GM21390 (cell line): ENCODE results near the gene JAZF1.
"Not testable (repeated sequence)": the region's sequence is repeated elsewhere in the genome, so short reads cannot be mapped to it uniquely, and the experiment has no call there.

ENCODE experiments used
- ATAC-seq: cut with Tn5 transposase; IDR thresholded peaks from one replicate; pipeline ENCODE4 v1.9.1; 2021; ENCODE audit not compliant: unreplicated experiment

Gene JAZF1

DNA sequence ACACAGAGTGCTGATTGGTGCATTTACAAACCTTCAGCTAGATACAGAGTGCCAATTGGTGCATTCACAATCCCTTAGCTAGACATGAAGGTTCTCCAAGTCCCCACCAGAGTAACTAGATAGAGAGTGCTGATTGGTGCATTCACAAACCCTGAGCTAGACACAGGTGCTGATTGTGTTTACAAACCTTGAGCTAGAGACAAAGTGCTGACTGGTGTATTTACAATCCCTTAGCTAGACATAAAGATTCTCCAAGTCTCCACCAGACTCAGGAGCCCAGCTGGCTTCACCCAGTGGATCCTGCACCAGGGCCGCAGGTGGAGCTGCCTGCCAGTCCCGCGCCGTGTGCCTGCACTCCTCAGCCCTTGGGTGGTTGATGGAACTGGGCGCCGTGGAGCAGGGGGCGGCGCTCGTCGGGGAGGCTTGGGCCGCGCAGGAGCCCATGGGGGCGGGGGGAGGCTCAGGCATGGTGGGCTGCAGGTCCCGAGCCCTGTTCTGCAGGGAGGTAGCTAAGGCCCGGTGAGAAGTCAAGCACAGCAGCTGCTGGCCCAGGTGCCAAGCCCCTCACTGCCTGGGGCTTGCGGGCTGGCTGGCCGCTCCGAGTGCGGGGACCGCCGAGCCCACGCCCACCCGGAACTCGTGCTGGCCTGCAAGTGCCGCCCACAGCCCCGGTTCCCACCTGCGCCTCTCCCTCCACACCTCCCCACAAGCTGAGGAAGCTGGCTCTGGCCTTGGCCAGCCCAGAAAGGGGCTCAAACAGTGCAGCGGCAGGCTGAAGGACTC is 323.7 kb downstream of the JAZF1 start:
- ATAC-seq = not testable (repeated sequence)

DNA sequence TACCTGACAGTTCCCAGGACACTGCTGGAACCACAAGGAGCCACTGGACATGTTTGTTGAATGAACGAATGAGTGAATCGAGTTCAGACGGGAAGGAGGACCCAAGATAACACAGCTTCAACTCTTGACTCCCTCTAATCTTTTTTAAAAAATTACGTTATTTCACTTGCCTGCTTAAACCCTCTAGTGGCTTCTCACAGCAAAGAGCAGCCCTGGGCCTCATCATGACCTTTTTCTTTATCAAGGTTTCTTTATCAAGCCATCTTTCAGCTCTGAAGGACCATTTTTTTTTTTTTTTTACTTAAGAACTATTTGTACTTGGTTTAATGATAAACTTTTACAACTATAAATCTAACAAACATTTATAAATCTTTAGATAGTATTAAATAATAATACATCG is 330.1 kb downstream of the JAZF1 start:
- no peak for ATAC-seq

DNA sequence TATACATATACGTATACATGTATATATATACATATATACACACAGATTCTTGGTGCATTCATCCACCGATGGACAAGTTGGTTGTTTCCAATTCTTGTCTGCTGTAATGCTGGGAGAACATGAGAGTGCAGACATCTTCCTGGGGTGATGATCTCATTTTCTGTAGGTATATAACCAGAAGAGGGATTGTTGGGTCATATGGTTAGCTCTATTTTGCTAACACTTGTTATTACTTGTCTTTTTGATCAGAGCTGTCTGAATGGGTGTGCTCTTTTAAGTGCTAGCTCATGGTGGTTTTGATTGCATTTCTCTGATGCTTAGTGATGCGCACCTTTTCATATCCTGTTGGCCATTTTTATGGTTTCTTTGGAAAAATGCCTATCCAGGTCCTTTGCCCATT is 334.2 kb downstream of the JAZF1 start:
- ATAC-seq = no peak

DNA sequence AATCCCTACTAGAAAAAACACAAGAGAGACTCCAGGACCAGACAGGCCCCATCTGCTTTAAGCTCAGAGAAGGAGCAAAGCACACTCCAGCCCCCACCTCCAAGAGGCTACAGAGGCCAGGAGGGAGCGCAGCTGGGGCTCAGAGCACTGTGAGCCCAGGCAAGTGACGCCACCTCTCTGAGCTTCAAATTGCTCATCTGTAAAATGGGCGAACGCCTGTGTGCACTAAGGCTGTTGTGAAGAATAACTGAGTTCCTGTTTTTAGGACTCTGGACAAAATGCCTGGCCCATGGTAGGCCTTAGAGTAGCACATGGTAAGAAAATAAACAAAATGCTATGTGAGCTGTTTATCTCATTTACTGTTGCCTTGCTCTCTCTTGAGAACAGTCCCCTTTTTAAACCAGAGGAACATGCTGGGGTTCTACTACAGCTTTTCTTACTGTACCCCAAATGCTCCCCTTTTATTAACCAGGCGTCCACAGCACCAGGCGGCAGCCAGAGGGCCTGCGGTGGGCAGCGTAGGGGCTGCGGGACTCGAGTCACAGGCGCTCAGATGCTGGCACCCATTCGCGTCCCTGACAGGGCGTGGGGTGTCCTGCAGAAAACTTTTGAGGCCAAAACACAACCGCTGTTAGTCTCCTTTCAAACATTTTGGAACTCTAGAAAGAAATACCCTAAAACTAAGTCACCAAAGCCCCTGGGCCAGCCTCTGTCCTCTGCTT is 336.9 kb downstream of the JAZF1 start:
- ATAC-seq = no peak

DNA sequence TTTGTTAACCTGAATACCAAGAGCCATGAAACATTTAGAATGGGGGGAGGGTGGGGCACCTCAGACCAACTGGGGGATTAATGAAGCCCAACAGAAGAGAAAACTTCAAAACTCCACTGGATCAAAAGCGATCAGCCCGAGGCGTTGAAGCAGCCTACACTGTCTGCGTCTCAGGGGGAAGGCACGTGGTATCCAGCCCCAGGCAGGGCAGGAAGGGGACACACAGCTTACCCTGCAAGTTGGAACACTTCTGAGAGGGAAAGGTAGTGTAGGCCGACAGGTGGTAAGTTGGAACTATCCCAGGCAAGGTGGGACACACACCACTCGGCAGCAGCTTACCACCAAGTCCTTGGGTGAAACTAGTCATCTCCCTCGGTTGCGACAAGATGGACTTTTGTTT is 337.7 kb downstream of the JAZF1 start:
- ATAC-seq = no peak

DNA sequence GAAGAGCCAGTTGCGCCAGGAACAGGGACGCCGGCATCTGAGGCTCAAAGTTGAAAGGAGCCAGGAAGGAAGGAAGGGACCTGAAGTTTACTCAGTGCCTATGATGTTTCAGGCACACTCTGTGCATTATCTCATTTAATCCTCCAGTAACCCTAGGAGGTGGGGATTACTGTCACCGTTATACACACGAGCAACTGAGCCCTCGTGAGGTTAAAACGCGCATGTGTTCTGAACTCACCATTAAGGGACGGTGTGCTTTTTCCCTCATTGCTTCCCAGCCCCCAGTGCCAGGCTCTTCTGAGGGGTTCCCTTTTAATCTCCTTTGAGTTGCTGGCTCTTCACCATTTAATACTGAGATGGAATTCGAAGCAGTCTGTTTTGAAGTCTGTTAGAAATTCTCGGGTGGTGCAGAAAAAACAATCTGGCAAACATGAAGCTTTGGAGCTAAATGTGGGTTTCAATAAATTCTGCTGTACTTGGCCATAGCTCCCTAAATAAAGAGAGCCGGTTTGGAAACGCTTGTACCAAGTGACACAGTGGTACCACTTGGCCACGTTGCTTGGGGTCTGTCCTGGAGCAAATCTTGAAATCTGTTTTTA is 338.4 kb downstream of the JAZF1 start:
- ATAC-seq = no peak

DNA sequence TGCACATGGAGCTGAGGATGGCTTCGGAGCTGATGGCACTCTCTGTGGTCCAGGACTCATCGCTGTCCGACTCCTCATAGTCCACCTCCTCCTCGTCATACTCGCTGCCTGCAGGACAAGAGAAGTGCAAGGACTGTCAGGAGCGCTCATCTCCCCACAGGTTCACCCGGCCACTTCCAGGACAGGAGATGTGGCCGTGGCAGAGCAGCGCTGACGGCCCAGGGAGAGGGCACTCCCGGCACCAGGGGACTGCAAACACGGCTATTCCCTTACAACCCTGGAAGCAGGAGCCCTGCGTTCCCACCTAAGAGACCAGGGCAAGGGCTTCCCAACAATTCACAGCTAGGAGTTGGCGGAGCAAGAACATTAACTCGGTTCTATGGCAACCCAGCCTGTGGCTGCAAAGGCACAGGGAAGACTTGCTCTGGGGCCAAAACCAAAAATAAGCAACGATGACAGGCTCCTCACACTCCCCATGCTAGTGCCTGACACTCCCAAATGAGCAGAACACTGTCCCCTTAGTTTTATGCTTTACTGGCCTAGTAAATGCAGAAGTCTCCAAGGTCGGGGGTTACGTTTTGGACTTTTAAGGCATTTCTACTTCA is 339.7 kb downstream of the JAZF1 start:
- ATAC-seq = no peak

DNA sequence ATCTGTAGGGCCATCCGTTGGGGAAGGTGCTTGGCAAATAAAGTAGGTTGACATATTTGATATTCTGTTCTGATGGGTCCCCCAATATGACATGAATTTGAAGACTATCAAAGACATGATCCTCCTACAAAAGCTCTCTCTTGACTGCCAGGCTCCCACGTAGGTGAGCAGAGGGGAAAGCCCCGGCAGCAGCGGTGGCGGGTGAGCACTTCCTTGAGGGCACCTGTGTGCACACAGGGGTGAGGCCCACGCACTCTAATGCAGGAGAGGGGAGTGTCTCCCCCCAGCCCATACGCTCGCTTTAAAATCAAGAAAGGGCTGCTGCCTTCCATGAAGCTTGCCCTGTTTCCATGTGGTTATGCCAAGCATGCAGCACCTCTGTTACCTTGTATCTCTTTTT is 340.3 kb downstream of the JAZF1 start:
- ATAC-seq = no peak

DNA sequence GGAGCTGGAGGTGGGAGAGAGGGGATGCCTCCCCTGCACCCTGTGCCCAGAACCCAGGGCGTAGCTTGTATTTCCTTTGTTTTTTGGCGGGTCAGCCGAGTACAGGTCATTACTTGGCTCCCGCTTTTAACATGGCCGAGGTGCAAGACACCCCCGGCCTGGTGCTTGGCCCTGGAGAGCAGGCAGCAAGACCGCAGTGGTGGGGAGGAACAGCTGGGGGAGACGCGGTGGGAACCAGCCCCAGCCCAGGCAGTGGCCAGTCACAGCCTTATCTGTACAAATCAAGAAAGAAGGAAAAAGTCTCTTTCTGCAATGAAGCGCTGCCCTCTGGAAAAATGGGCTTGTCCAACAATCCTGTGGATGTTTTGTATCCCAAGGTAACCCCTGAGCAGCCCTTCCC is 341.5 kb downstream of the JAZF1 start:
- no peak for ATAC-seq

DNA sequence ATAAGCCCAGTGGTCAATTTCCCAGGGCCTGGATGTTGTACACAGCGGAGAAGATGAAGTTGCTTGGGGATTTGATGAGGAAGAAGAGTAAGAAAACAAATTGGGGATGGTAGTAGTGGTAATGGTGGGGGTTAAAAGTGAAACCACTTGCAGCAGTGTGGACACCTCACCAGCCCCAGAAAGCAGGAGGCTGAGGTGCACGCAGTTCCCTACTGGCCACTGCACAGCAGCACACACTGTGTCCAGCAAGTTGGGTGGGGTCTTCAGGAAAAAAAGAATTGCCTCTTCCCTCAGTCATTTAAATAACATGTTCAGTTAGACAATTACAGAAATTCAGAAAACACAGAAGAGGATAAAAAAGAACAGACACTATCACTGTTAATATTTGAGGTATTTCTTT is 344.1 kb downstream of the JAZF1 start:
- ATAC-seq = no peak

DNA sequence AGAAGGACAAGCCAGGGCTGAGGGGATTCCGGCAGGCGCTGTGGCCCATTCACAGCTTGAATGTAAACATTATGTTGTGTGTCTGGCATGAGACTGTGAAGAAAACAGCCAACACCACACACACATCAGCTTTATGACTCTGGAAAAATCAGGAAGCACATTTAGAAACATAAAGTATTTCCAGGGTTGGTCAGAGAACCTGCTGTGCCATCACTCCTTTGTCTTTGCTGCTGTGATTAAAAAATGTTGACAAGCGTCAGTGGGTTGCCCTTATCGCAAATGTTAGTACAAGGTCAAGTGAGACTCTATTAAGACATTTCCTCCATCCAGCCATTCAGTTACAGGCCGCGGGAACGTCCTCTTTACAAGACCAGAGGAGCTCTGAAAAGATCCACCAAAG is 345.2 kb downstream of the JAZF1 start:
- ATAC-seq = no peak

DNA sequence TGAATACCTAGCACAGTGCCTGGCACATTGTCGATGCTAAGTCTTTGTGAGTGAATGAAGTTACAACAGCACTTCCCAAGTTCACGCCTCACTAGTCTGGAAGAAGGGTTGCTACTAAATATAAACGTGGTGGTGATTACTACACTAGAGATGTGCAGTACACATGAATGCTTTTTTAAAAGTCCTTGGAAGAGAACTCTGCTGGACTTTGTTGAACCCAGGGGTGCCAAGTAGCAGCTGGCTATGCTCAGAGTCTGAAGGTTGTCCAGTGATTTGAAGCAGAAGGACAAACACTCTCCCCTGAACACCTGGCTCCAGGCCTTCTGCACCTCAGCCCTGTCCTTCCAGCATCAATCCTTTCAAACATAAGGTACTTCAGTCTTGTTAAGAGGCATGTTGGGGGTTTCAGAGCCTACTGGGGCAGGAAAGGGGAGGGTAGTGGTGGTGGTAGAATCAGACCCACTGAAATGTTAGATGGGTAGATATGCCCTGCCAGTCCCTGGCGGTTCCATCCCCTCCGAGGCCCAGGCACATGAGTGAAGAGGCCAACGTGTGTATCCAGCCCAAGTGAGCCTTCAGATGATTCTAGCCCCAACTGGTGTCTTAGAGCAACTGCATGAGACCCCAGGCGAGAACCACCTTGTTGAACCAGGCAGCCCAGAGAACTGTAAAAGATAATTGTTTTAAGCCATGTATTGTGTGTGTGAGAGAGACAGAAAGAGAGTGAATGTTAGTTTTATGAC is 346.2 kb downstream of the JAZF1 start:
- ATAC-seq = no peak

DNA sequence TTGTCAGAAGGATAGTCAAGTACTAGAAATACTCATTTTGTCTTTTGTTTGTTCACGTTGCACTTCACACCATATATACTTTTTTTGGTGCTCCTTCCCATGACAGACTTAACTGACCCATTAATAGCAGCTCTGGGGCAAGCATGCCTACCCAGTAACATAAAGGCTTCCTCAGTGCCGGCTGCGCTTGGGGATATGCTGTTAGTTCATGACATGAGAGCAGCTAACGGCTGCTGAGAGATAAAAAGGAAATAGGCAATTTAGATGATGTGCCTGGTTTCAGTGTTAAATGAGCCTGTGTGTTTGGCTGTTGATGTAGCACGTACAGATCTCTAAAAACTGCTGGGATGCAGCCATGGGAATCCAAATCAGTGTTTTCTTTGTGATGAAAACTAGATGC is 354.2 kb downstream of the JAZF1 start:
- no peak for ATAC-seq

DNA sequence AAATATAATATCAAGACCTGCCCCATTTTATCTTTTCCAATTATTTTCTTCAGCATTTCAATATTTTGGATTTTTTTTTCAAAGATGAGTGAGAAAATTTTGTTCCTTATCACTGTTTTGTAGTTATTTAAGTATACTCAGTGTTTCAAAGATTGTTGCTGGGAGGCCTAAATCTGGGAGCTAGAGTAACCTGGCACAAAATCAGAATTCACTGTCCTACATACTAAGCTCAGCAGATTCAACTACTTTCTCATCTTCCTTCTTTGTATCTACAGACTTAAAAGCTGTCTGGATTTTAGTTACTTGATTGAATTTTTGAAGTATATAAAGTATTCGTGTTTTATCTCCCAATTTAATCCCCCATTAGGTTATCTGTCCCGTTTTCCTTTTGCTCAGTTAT is 354.7 kb downstream of the JAZF1 start:
- no peak for ATAC-seq

DNA sequence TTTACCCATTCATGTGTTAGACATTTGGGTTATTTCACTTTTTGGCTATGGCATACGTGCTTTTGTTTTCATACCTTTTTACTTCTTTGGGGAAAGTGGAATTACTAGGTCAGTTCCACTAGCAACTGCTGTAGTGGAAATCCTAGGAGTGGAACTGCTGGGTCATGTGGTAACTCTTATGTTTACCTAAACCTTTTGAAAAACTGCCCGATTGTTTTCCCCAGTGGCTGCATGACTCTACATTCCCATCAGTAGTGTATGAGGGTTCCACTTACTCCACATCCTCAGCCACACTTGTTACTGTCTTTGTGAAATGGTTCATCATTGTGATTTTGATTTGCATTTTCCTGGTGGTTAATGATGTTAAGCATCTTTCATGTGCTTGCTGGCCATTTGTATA is 358.4 kb downstream of the JAZF1 start:
- no peak for ATAC-seq

DNA sequence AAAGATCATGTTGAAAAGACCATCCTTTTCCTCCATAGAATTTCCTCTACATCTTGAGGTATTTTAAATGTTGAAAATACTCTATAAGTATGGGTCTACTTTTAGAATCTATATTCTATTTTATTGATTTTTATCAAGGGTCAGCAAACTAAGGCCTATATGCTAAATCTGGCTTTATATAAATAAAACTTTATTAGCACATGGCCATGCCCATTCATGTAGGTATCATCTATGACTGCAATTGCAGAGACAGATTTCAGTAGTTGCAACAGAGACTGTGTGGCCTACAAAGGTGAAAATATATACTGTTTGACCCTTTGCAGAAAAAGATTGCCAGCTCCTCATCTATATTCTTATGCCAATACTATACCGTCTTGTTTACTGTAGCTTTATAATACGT is 367.9 kb downstream of the JAZF1 start:
- no peak for ATAC-seq

DNA sequence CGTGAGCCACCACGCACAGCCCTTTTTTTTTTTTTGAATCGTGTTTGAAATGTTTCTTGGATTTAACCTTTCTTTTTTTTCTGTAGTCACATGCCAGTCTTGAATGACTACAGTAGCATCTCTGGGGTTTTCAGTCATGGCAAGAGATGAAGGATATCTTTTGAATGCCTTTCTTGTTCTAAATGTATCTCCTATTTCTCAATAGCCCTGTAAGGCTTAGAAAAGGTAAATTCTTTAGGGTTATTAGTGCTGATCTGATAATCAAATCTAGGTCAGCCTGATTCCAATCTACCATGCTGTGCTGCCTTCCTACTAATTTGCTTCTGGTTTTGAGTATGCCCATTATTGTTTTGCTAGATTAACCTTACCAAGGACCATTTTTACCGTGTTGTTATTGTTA is 370.4 kb downstream of the JAZF1 start:
- no peak for ATAC-seq

DNA sequence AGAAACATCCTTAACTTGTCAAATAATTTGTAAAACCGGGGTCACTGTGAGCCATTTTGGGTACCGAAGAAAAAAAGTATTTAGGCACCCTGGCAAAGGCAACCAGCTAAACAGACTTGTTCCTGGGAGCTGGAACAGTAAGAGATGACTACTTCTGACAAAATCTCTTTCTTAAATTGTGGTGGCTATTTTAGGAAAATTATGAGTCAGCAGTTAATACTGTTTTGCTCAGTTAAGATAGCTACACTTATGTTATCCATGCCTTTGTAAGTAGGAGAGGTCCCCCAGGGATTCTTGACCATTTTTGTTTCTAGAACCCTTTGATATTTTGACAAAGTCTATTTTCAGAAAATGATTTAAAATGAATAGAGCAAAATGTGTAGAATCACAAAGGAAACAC is 372.0 kb downstream of the JAZF1 start:
- no peak for ATAC-seq

DNA sequence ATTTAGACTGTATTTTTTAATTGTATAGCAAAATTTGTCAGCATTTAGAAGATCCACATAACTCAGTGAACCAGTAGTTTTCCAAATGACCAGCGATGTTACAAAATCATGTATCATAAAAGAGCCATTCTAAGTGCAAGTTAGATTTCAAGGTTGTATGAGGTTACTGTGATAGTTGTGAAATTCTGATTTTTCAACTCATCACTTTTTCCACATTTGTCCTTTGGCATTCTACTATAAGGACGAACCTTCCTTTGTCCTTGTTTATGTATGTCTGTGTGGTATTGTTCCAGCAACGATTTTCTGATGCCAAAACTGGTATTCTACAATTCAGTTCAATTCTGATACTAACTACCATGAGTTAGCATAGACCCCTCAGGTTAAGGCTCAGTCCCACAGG is 376.5 kb downstream of the JAZF1 start:
- no peak for ATAC-seq

DNA sequence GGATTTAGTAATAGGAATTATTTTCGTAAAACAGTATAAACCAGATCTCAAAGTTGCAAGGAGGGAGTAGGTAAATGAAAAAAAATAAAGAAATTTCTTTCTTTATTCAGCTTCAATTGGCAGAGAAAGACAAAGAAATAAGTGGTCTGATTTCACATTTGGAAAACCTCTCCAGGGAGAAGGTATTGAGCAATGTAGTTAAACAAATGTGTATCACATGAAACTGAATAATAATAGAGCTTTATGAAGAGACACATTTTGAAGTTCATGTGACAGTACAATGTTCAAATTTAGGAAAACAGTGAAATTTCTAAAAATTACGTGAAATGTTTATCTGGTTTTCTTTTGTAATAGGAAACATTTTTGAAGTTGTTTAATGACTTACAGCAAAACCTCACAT is 377.6 kb downstream of the JAZF1 start:
- ATAC-seq = no peak

DNA sequence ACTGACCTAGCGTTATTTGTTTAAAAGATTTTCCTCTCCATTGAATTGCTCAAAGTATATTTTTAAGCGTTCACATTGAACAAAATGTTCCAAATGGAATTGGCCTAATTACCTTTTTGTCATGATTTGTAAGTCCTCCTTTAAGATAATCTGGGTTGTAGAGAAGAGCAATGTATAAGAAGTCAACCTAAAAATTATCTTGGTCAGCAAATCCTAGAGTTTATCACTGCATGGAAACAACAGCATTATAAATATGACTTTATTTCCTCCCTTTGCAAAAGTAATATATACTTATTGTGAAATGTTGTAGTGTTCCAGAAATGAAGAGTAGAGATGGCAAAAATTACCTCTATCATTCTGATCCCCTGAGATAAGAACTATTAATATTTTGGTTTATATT is 381.4 kb downstream of the JAZF1 start:
- ATAC-seq = no peak
